ENCODE measurements around the gene WWC1. TPM values are rescaled to one million over a fixed set of nuclear protein-coding genes. Genes with fewer than 3 reads are reported as not detected.

WWC1 gene
- total and polyA plus RNA-seq, 9 of the 15 experiments (the other 6 are each of a cell fraction or from before 2014, with no cell fraction given): under 0.01 to 0.54 (median 0.42) TPM; not detected in 6

DNA sequence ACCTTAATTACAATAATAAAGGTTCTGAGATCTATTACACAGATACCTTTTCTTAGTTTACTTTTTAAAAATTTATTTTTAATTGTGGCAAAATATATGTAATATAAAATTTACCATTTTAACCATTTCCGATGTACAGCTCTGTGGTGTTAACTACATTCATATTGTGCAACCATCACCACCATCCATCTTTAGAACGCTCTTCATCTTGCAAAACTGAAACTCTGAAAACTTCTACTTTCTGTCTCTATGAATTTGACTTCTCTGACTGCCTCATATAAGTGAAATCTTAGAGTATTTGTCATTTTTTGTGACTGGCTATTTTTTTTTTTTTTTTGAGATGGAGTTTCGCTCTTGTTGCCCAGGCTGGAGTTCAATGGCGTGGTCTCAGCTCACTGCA lies 26.8 kb downstream of the WWC1 start:
- H3K27ac ChIP-seq (ENCODE audit: extremely low read depth, low read depth, low read length): no peak overlapping the region
- H3K4me3 ChIP-seq: no peak overlapping the region
- ATAC-seq (no peak), DNase-seq (ENCODE audit: extremely low read depth in 1 of 4, low spot score in 3 of 4) (no peak), FAIRE-seq (no peak)
- H4K20me1 ChIP-seq (replicated peaks; ENCODE audit: control insufficient read depth, insufficient read depth, low read length): peaks cover 13% of the 10 kb centered on the region; the same call in 1 of the 2 replicates
- H3K4me2 ChIP-seq (ENCODE audit: insufficient read depth, low read length): no peak overlapping the region
- no peaks in the 10 kb centered on the region for H3K79me2 ChIP-seq (ENCODE audit: control insufficient read depth, insufficient read depth, low read length)
- no peaks in the 10 kb centered on the region for H3K9me3 ChIP-seq (replicated peaks; ENCODE audit: control insufficient read depth, insufficient read depth, low read depth, low read length)
- in situ Hi-C loops (cut with MboI) (no loop called here), intact Hi-C loops (cut with micrococcal nuclease) (no loop called here)
- ChIA-PET POLR2A (interaction anchor here (0.6 kb wide), 1 partner anchor 51 kb away, joined by 3 read pairs; no protein-coding TSS in a partner anchor), CTCF (ENCODE audit: low intra/inter-chr PET ratio) (no interaction called here)
- H3K9me1 ChIP-seq (ENCODE audit: control insufficient read depth, insufficient read depth, low read length): no peaks in the 10 kb centered on the region
- H3K9ac ChIP-seq (ENCODE audit: insufficient read depth in 1 of 2, low read depth in 2 of 2, low read length in 2 of 2): no peak overlapping the region
- no peak overlapping the region for H2AFZ ChIP-seq (ENCODE audit: low read depth, low read length)
- H3K4me1 ChIP-seq (replicated peaks in 1 of 2; ENCODE audit: control insufficient read depth in 2 of 2, insufficient read depth in 2 of 2, low read length in 2 of 2): peaks cover 0 to 3% of the 10 kb centered on the region in 2 experiments; a peak in 2 of 5 replicates
- BruUV-seq (replicated peaks): no TSS peak
- WGBS (ENCODE audit: insufficient coverage, low coverage, missing lambda C conversion rate): 6% methylated on average over 4 of the region's 4 CpGs
- TF ChIP-seq, protein P1, sequence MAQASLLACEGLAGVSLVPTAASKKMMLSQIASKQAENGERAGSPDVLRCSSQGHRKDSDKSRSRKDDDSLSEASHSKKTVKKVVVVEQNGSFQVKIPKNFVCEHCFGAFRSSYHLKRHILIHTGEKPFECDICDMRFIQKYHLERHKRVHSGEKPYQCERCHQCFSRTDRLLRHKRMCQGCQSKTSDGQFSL (CRISPR knock-in tag; IDR thresholded peaks at IDR 0.05): no peak
- TF ChIP-seq, protein P1 (tag; IDR thresholded peaks at IDR 0.05): no peak
- TF ChIP-seq, protein P2, sequence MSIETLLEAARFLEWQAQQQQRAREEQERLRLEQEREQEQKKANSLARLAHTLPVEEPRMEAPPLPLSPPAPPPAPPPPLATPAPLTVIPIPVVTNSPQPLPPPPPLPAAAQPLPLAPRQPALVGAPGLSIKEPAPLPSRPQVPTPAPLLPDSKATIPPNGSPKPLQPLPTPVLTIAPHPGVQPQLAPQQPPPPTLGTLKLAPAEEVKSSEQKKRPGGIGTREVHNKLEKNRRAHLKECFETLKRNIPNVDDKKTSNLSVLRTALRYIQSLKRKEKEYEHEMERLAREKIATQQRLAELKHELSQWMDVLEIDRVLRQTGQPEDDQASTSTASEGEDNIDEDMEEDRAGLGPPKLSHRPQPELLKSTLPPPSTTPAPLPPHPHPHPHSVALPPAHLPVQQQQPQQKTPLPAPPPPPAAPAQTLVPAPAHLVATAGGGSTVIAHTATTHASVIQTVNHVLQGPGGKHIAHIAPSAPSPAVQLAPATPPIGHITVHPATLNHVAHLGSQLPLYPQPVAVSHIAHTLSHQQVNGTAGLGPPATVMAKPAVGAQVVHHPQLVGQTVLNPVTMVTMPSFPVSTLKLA (conservative IDR thresholded peaks at IDR 0.05): no peak
- no peak for TF ChIP-seq ATF7 (IDR thresholded peaks at IDR 0.05)
- TF ChIP-seq SNIP1 (IDR thresholded peaks at IDR 0.05; ENCODE audit: low read depth): no peak
- no peak for TF ChIP-seq MEF2D (tag; conservative IDR thresholded peaks at IDR 0.05; ENCODE audit: low read depth)
- no peak for TF ChIP-seq MXI1 (IDR thresholded peaks at IDR 0.05; ENCODE audit: low read depth, low read length)
- no peak for TF ChIP-seq ZFP36 (IDR thresholded peaks at IDR 0.05; ENCODE audit: low read depth, low read length, partially characterized antibody)
- no peak for TF ChIP-seq ELF2 (CRISPR knock-in tag; IDR thresholded peaks at IDR 0.05)
- TF ChIP-seq, protein P3, sequence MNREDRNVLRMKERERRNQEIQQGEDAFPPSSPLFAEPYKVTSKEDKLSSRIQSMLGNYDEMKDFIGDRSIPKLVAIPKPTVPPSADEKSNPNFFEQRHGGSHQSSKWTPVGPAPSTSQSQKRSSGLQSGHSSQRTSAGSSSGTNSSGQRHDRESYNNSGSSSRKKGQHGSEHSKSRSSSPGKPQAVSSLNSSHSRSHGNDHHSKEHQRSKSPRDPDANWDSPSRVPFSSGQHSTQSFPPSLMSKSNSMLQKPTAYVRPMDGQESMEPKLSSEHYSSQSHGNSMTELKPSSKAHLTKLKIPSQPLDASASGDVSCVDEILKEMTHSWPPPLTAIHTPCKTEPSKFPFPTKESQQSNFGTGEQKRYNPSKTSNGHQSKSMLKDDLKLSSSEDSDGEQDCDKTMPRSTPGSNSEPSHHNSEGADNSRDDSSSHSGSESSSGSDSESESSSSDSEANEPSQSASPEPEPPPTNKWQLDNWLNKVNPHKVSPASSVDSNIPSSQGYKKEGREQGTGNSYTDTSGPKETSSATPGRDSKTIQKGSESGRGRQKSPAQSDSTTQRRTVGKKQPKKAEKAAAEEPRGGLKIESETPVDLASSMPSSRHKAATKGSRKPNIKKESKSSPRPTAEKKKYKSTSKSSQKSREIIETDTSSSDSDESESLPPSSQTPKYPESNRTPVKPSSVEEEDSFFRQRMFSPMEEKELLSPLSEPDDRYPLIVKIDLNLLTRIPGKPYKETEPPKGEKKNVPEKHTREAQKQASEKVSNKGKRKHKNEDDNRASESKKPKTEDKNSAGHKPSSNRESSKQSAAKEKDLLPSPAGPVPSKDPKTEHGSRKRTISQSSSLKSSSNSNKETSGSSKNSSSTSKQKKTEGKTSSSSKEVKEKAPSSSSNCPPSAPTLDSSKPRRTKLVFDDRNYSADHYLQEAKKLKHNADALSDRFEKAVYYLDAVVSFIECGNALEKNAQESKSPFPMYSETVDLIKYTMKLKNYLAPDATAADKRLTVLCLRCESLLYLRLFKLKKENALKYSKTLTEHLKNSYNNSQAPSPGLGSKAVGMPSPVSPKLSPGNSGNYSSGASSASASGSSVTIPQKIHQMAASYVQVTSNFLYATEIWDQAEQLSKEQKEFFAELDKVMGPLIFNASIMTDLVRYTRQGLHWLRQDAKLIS (CRISPR knock-in tag; IDR thresholded peaks at IDR 0.05): no peak
- no peak for TF ChIP-seq ZNF551 (CRISPR knock-in tag; IDR thresholded peaks at IDR 0.05)
- no peak for TF ChIP-seq HMG20B (CRISPR knock-in tag; IDR thresholded peaks at IDR 0.05)
- peaks cover 6 to 20% of the 10 kb centered on the region in 2 experiments; a peak in 3 of 5 replicates for H3K27me3 ChIP-seq (ENCODE audit: control insufficient read depth in 2 of 2, insufficient read depth in 2 of 2, low read length in 2 of 2)
- H3K36me3 ChIP-seq (ENCODE audit: control insufficient read depth, insufficient read depth, low read length): no peaks in the 10 kb centered on the region

Measured in K562 (cell line).